ENCODE measurements around the gene CACNA1I. TPM values are rescaled to one million over a fixed set of nuclear protein-coding genes. Genes with fewer than 3 reads are reported as not detected.

CACNA1I gene
- total and polyA plus RNA-seq, 2 donors (not counting 3 experiments of a cell fraction or from before 2014, with no cell fraction given) = not detected

DNA sequence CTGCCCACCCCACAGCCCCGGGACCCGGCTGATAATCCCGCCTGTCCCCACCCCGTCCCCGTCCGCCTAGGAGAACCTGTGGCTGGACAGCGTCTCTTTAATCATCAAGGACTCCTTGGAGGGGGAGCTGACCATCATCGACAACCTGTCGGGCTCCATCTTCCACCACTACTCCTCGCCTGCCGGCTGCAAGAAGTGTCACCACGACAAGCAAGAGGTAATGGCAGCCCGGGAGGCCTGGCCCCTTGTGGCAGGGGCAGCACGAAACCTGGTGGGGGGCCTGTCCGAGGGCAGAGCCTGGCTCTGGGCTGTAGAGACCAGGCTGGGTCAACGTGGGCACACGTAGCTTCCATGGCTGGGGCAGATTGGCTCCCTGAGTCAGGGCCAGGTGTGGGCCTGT, 109.1 kb downstream of the CACNA1I start:
- no peaks in the 10 kb centered on the region for H3K9me3 ChIP-seq (replicated peaks; ENCODE audit: control insufficient read depth, insufficient read depth, low read length)
- H3K36me3 ChIP-seq (ENCODE audit: control insufficient read depth in 2 of 2, extremely low read depth in 1 of 2, insufficient read depth in 2 of 2, low read length in 2 of 2) = no peaks in the 10 kb centered on the region
- H3K27me3 ChIP-seq (ENCODE audit: control insufficient read depth in 2 of 2, insufficient read depth in 2 of 2, low read length in 2 of 2) = no peaks in the 10 kb centered on the region
- no peaks in the 10 kb centered on the region for H3K4me1 ChIP-seq (ENCODE audit: control insufficient read depth, extremely low read depth, insufficient read depth, low read length)
- H3K4me3 ChIP-seq (replicated peaks in 1 of 3; ENCODE audit: insufficient read depth in 1 of 3, low read depth in 1 of 3, low read length in 3 of 3) = no peak overlapping the region
- CTCF ChIA-PET = no interaction called here
- BruUV-seq (replicated peaks) = no TSS peak
- H3K79me2 ChIP-seq (ENCODE audit: control insufficient read depth, insufficient read depth, low read length) = no peaks in the 10 kb centered on the region
- dilution Hi-C loops (cut with MboI; ENCODE audit: extremely low pct_ligation_motif_present, low sequenced_read_pairs) = no loop called here
- H3K9me1 ChIP-seq (replicated peaks; ENCODE audit: control insufficient read depth, extremely low read depth, insufficient read depth, low read length) = no peaks in the 10 kb centered on the region
- FAIRE-seq (no peak), DNase-seq (ENCODE audit: low read depth, low spot score) (no peak)
- TF ChIP-seq, protein P1, sequence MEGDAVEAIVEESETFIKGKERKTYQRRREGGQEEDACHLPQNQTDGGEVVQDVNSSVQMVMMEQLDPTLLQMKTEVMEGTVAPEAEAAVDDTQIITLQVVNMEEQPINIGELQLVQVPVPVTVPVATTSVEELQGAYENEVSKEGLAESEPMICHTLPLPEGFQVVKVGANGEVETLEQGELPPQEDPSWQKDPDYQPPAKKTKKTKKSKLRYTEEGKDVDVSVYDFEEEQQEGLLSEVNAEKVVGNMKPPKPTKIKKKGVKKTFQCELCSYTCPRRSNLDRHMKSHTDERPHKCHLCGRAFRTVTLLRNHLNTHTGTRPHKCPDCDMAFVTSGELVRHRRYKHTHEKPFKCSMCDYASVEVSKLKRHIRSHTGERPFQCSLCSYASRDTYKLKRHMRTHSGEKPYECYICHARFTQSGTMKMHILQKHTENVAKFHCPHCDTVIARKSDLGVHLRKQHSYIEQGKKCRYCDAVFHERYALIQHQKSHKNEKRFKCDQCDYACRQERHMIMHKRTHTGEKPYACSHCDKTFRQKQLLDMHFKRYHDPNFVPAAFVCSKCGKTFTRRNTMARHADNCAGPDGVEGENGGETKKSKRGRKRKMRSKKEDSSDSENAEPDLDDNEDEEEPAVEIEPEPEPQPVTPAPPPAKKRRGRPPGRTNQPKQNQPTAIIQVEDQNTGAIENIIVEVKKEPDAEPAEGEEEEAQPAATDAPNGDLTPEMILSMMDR (IDR thresholded peaks at IDR 0.05; ENCODE audit: extremely low read depth in 1 of 2, insufficient read depth in 1 of 2, low read depth in 1 of 2, low read length in 2 of 2) = no peak
- TF ChIP-seq MYC (IDR thresholded peaks at IDR 0.05; ENCODE audit: low read depth, low read length) (no peak), FOS (IDR thresholded peaks at IDR 0.05; ENCODE audit: borderline replicate concordance, insufficient read depth, low read length) (no peak), GATA2 (IDR thresholded peaks at IDR 0.05; ENCODE audit: insufficient read depth, insufficient read length, low read depth, low read length) (no peak), EZH2 (IDR thresholded peaks at IDR 0.05; ENCODE audit: borderline replicate concordance, low read depth, low read length, severe bottlenecking) (no peak), POLR2A (IDR thresholded peaks at IDR 0.05; ENCODE audit: low read depth, low read length) (no peak)
- TF ChIP-seq, protein P2, sequence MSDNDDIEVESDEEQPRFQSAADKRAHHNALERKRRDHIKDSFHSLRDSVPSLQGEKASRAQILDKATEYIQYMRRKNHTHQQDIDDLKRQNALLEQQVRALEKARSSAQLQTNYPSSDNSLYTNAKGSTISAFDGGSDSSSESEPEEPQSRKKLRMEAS (IDR thresholded peaks at IDR 0.05; ENCODE audit: insufficient read depth, insufficient read length) = no peak
- intact Hi-C loops (cut with micrococcal nuclease) = no loop called here
- no peak overlapping the region for H2AFZ ChIP-seq (ENCODE audit: low read depth, low read length)
- H3K27ac ChIP-seq (ENCODE audit: insufficient read depth, low read depth, low read length) = no peak overlapping the region
- H4K20me1 ChIP-seq (replicated peaks; ENCODE audit: control insufficient read depth, extremely low read depth, insufficient read depth, low read length) = no peaks in the 10 kb centered on the region
- POLR2A ChIA-PET = no interaction called here
- no peak overlapping the region for H3K4me2 ChIP-seq (ENCODE audit: insufficient read depth, low read length)
- H3K9ac ChIP-seq (replicated peaks; ENCODE audit: extremely low read depth, insufficient read depth, low read length) = no peak overlapping the region
